NCI-H2029 (cell line): ENCODE measurements around the gene MEA1.
"Not testable (repeated sequence)": the region's sequence is repeated elsewhere in the genome, so short reads cannot be mapped to it uniquely, and the experiment has no call there.

Experiments
- DNase-seq: peaks from one replicate; lab custom pipeline; 2025; lab: John Stamatoyannopoulos, UW

The MEA1 gene

DNA sequence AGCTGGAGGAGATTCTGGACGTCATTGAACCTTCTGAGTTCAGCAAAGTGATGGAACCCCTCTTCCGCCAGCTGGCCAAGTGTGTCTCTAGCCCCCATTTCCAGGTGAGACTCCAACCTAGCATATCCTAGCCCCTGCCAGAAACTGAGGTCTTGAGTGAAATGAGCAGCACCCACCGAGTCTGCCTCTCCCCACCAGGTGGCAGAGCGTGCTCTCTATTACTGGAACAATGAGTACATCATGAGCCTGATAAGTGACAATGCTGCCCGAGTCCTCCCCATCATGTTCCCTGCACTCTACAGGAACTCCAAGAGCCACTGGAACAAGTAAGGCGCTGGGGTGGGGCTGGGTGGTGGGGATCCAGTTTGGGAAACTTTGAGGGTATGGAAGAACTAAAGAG lies 4.6 kb downstream of the MEA1 start:
- DNase-seq, result peak; percentile 2

DNA sequence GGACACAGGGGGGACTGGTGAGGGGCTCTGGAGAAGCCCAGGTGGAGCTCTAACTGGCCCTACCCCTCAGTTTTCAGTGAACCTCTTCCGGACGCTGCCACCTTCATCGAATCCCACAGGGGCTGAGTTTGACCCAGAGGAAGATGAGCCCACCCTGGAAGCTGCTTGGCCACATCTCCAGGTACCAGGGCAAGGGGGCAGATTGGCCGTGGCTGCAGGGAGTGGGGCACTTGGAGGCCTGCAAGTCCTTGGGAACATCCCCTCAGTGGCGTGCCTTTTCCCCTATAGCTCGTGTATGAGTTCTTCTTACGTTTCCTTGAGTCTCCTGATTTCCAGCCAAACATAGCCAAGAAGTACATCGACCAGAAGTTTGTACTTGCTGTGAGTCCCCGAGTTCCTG lies 6.6 kb downstream of the MEA1 start:
- DNase-seq, result no peak

DNA sequence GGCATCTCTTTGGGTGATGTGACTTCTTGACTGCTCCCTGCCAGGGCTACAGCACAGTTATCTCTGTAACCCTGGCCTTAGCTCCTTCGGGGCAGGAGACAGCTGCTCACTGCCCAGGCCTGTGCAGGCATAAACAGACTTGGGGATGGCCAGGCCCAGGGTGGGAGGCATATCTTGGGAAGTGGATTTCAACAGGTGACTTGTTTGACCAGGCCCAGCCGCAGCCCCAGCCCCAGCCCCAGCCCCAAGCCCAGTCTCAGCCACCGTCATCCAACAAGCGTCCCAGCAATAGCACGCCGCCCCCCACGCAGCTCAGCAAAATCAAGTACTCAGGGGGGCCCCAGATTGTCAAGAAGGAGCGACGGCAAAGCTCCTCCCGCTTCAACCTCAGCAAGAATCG lies 7.5 kb downstream of the MEA1 start:
- no peak for DNase-seq

DNA sequence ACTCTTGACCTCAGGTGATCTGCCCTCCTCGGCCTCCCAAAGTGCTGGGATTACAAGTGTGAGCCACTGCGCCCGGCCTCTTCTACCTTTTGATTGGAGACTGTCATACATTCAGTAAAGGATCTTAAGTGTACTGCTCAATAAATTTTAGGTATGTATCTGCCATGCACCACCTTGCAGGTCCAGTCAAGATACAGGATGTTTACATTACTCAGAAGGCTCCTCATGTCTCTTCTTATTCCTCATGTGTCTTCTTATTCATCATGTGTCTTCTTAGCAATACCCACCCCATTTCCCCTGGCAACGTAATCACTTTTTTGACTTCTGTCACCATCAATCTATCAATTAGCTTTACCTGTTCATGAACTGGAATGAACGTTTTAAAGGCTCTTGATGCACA lies 7.9 kb downstream of the MEA1 start:
- no peak for DNase-seq

DNA sequence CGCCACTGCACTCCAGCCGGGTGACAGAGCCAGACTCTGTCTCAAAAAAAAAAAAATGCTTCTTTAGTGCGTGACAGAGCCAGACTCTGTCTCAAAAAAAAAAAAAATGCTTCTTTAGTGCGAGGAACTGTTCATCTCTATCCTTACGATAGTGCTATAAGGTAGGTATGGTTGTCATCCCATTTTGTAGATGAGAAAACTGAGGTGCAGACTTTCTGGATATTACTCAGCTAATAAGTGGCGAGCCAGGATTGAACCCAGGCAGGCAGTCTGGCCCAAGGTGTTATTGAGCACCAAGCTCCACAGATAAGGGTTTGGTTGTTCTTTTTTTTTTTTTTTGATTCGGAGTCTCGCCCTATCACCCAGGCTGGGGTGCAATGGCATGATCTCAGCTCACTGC lies 11.9 kb downstream of the MEA1 start:
- no peak for DNase-seq

DNA sequence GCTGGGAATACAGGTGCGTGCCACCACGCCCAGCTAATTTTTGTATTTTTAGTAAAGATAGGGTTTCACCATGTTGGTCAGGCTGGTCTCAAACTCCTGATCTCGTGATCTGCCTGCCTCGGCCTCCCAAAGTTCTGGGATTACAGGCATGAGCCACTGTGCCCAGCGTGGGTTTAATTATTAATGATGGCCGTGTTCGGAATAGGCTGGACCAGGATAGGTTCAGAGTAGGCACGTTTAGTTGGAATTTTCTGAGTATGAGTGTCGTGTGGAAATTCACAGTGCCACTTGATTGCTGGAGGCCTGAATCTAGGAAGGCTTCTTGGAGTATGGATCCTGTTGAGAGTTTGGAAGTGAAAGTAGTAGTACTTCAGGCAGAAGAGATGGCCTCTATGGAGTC lies 15.5 kb downstream of the MEA1 start:
- not testable (repeated sequence) for DNase-seq

DNA sequence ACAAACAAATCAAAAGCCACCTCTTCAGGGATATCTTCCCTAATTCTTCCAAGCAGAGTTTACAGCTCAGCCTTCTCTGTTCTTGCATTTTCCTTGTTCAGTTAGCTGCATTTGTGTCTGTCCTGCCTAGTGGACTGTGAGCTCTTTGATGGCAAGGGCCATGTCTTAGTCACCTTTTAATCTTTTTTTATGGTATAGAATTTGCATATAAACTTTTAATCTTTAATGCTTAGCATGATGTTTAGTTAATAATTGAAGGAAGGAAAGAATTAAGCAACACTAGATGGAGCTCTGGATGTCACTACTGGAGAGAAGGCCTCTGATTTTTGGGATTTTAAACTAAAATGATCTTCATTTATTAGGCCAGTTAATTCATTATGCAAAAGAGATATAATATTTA lies 17.2 kb downstream of the MEA1 start:
- DNase-seq, result no peak

DNA sequence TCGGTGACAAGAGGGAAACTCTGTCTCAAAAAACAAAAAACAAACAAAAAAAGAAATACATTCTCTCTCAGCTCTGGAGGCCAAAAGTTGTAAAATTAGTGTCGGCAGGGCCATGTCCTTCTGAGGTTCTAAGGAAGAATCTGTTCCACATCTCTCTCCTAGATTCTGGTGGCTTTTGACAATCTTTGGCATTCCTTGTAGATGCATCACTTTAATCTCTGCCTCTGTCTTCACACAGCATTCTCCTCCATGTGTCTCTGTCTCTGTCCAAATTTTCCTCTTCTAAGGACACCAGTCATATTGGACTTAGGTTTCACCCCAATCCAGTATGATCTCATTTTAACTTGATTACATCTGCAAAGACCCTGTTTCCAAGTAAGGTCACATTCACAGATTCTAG lies 20.3 kb downstream of the MEA1 start:
- DNase-seq, result no peak

DNA sequence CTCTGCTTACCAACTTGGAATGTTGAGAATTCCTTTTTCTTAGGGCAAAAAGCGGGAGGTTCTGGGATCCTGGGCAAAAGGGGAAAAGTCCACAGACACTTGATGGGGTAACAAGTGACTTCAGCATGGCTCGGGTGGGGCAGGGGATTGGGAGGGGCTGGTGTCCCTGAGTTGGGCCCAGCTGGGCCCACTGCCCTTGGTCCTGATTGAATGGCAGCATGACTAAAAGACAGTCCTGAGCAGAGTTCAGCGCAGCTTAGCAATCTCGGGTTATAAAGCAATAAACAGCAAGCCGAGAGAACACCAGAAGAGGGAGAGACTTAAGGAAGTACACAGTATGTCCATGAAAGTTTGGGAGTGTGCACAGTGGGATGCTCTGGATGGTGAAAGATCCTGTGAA lies 23.8 kb downstream of the MEA1 start:
- DNase-seq, result no peak

DNA sequence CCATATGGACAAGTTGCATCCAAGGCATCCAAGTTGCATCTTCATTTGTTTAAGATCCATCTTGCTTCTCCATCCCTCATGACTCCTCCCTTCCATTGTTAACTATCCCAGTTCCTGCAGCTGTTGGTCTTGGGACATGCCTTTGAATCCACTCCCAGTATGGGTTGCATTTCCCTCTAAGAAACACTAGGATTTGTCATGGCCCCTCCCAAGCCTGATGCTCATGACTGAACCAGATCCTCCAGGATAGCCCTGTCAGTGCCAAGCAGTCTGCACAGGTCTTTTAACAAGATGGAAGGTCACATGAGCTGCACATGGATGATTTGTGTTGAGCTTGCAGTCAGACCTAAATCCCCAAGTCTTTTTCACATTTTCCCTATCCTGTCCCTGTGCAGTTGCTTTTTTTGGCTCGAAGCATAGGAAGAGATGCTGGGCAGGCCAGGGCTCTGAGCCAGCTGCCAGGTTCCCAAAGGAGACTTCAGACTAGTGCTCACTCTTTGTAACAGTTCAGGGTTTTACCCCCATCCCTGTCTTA lies 25.2 kb downstream of the MEA1 start:
- no peak for DNase-seq

DNA sequence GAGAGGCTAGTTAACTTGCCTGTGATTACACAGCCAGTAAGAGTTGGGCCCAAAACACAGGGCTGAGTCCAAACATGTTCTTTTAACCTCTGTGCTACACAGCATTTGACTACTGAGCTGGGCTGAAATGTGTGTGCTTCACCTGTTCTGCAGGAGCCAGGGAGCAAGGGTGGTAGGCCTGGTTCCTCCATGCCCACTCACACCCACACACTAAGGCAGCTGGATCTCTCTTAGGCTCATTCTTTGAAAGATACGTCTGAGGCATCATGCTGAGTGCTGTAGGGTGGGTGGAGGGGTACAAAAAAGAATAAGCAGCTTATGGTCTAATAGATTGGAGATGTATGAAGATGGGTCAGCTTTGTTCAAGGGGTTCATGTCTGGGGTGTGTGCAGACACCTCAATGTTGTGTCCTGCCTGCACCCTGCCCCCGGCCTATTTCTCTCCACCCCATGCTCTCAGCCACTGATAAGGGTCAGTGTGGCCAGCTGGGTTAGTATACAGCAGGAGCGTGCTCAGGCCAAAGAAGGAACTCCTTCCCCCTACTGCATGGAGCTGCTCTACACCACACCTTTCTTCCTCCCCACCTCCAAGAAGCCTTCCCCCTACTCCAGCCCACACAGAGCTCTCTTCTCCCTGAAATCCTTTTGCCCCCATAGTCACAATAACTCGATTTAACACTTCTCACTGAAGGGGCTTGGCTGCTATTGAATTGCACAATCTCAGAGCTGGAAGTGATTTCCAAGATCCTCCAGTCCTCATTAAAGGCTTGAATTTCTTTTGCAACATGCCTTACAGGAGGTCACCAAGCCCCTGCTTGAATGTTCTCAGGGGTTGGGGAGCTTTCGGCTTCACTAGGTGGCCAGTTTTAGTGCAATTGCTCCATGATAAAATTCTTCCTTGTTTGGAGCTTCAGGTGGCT lies 26.0 kb downstream of the MEA1 start:
- no peak for DNase-seq

DNA sequence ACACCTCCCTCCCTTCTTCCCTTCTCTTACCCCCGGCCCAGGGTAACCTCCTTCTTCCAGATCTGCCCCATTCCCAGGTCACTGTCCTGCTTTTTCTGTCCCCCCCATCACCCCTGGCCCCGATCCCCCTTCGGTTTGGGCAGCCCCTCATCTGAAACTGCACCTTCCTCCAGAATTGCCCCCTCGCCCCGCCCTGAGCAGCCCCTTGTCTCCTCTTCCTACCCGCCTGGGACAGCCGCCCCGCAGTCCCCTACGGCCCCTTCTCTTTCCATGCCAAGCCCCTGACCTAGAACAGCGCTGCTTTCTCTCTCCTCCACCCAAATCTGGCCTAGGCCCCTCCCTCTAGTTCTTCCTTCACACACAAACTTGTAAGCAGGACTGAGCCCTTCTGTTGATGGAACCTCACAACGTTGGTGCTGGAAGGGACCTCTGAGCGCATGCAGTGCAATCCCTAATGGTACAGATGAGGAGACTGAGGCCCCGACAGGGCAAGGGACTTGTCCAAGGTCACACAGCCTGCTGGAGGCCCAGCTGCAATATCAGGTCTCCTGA lies 28.7 kb downstream of the MEA1 start:
- no peak for DNase-seq

DNA sequence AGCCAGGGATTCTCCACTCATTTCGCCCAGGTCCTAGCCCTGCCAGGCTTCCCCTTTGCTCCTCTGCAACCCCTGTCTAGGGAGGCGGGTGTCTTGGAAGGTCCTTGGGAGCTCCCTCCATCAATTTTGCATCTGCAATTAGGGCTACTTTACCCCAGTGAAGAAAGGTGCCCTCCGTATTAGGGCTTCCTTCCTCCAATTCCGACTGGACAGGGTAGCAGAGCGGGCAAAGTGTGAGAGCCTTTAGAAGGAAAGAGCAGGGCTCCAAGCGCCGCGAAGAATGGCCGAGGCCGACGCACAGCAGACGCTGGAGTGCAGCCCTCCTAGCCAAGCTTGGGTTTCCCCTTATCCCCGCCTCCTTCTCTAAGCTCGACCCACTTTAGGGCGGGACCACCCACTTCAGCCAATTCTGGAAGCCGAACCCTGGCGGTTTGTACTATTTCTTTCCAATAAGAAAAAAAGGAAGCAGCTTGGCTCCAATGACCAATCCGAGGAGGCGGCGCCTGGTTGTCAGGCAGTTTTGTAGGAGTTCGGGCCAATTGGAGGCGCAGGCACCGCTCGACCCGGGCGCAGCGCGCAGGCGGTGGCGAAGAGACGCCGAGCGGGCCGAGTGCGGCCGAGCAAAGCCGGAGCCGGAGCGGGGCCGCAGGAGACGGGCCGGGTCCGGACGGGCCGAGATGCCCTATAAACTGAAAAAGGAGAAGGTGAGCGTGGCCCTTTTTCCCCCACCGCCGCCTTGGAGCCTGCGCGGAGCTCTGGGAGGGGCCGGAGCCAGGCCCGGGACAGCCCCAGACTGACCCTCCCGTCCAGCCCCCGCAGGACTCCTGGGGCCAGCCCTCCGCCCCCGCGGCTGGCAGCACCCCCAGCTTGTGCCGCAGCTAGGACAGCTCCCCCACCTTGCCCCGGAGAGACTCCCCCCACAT lies 29.5 kb downstream of the MEA1 start, which contains the start of gene PPP2R5D:
Gene PPP2R5D, plus strand, starts transcription at position 570 of the 923 bp plus-strand sequence. Its CDS starts 108 bp downstream, at position 678.
- DNase-seq, result peak; percentile 99

DNA sequence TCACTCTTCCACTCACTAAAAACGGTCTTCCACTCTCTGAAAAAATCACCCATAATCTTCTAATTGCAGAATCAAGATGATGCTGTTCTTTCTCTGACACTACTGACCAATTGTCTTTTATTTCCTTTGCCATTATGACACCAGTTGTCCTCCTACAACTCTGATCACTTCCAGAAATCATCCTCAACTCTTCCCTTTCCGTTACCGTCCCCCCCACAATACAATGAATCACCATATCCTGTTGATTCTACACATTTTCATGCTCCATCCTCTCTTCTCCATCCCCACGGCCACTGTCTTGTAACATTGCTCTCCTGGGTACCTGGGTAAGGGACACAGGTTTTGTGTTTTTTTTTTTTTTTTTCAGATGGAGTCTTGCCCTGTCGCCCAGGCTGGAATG lies 31.9 kb downstream of the MEA1 start:
- no peak for DNase-seq

DNA sequence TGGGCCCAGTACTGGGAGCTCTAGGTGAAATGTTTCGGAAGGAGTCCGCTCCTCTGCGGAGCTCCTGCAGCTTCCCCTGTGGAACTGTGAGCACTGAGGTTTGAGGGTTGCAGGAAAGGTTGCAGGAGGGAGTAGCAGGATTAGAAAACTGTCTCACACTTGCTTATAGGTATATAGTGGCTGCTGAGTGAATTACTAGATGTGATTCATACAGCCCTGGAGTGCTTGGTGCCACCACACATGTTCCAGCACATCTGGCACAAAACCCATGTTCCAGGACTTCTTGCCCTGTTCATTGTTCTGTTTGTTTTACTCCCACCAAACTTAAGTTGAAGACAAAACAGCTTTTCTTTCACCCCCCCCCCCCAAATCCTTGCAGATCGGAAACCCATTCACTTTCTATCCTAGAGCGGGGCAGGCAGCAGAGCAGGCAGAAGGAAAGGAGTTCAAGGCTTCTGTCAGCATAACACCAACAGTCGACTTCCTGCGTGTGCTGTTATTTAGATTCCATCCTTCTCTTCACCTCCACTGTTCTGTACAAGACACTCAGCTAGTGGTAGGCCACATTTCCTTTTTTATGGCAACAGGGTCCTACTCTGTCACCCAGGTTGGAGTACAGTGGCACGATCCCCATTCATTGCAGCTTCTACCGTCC lies 34.1 kb downstream of the MEA1 start:
- DNase-seq, result no peak

DNA sequence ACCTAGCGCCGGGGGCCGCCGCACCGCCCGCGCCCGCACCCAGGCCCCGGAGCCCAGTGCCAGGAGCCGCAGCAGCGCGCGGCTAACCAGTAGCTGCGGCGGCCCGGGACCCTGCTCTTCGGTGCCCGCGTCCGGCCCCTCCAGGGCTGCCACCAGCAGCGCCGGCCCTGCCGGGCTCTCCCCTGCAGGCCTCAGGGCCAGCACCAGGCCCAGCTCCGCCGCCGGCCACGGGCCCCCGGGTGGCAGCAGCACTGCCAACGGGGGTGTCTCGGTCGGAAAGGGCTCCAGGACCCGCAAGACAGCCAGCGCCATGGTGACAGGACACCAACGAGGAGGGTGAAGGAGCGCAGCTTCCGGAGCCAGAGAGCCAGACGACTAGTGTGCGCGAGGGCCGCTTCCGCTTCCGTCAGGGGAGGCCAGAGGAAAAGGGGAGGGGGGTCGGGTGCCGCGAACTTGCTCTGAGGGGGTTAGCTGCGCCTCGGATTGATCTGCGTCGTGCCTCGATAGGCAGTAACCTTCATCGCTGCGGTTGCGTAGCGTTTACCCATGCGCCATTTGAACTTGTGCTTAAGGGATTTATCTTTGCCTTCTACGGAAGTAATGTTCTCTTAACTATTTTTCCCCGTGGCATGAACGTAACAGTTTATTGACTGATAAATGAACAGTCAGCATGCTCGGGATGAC lies 34.8 kb downstream of the MEA1 start, which contains the start of gene PEX6:
Gene PEX6, minus strand, starts transcription at position 343 of the 684 bp plus-strand sequence. Its CDS starts 31 bp downstream, at position 312.
- peak; percentile 92 for DNase-seq

DNA sequence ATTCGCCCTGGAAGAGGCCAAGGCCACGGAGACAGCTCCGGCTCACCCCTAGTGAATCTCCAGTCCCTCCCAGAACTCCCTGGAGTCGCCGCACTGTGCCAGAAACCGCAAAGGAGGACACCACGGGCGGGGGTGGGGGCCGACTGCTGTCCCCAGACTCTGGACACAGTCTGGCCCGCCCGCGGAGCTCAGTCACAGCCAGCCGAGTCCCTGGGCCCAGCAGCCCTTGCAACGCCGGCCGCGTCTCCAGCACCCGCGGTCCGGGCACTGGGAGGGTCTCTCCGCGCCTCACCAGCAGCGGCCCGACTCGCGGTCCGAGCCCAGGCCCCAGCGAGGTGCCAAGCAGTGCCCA lies 35.3 kb downstream of the MEA1 start:
- no peak for DNase-seq

DNA sequence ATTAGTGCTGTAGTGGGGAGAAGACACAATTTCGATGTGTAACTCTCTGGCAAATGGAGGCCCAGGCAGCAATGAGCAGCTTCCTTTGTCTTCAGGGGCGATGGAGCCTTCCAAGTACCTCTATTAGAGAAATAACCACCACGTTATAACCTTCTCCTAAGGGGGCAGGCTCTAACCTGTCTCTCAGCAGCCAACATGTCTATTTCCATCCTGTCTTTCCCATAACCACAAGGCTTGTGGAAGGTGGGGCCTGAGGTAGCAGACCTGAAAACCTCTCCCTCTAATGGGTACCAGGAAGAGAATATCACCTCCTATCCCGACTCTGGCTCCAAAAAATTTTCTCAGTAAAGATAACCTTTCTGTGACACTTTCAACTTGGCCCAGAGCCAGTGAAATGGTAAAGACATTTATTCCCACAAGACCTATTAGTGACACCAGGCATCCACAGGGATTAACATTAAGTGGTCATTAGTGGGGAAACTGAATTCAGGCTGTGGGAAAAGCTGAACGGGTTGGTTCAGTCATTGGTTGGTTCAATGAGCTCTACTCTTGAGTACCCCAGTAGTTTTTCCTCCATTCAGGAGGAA lies 38.7 kb downstream of the MEA1 start:
- no peak for DNase-seq

DNA sequence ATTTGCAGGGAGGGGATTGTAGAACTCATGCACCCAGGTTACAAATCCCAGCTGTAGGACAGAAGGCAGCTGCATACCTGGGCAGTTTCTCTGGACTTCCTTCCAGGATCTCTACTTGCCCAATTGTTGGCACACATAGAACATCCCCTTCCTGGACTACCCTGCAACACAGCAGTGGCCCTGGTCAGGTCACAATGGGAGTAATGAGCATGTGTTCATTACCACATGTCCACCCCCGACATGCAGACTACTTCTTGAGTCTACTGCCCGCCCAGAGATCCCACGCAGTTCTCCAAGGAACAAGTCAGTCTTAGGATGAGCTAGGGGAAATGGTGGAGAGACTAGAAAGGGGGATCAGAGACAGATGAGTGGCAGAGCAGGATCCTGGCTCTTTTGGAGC lies 39.8 kb downstream of the MEA1 start:
- DNase-seq, result no peak

DNA sequence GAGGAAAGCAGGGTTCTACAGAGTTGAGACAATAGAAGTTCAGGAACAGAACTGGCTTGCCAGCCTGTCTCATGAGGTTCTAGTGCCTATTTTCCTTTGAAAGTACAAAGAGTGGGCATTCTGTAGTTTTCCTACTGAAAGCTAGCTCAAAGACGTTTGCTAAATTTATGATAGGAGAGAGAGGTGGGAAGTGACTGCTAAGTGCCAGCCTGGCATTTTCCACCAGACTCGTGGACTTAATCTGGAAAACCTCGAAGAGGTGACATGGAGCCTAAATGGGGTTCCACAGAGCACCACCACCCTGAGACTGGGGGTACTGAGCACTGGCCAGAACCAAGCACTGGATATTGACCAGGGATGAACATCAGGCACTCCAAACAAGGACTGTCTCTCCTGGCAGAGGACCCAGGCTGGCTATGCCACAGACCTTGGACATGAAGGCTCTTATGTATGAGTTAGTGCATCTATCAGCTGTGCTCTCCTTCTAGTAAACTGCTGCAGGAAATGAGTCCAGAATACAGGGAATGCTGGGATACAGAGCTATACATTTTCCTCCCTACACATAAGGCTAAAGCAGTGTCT lies 41.9 kb downstream of the MEA1 start:
- no peak for DNase-seq
